GM19035 (cell line): ENCODE data around the gene MOCS1.

Experiments
- ATAC-seq: cut with Tn5 transposase; IDR thresholded peaks from one replicate; pipeline ENCODE4 v1.9.1; 2021; ENCODE audit not compliant: unreplicated experiment

MOCS1 gene

GRCh38 chr6:39881851-39882530 is 52.3 kb downstream of the MOCS1 start:
- no peak for ATAC-seq

- no peak for ATAC-seq
Measured at GRCh38 chr6:39880594-39880993, 53.7 kb downstream of the MOCS1 start.

GRCh38 chr6:39879535-39879934 is 54.7 kb downstream of the MOCS1 start:
- no peak for ATAC-seq

GRCh38 chr6:39876826-39877225 is 57.4 kb downstream of the MOCS1 start:
- no peak for ATAC-seq

GRCh38 chr6:39876111-39876510 is 58.2 kb downstream of the MOCS1 start:
- ATAC-seq = no peak

GRCh38 chr6:39873439-39873838 is 60.8 kb downstream of the MOCS1 start:
- ATAC-seq = no peak

GRCh38 chr6:39870950-39871349 is 63.3 kb downstream of the MOCS1 start:
- no peak for ATAC-seq

- no peak for ATAC-seq
Measured at GRCh38 chr6:39867592-39867991, 66.7 kb downstream of the MOCS1 start.

- no peak for ATAC-seq
Measured at GRCh38 chr6:39865011-39865888, 69.0 kb downstream of the MOCS1 start.

- no peak for ATAC-seq
Measured at GRCh38 chr6:39861663-39862062, 72.6 kb downstream of the MOCS1 start.

- ATAC-seq = no peak
Measured at GRCh38 chr6:39859025-39859424, 75.2 kb downstream of the MOCS1 start.

- ATAC-seq = no peak
Measured at GRCh38 chr6:39855356-39855995, 78.8 kb downstream of the MOCS1 start.
